ENCODE results near the gene PDE3A.

The PDE3A gene

DNA sequence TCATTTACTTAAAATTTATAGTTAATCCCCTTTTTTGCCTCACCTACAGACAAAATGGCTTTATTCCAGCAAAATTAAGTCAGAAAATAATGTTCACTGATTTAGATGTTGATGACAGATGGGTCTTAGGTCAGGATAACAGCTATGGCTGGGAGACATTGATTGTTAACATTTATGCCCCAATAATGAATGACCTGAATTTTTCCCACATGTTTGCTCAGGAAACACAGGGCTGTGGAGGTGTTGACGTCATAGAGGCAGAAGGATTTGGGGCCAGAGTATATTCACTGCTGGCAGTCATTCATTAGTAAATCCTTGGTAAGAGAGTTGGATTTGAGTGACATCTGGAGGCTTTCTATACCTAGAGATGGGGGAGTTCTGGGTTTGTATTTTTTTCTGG, 121.3 kb downstream of the PDE3A start:
- TF ChIP-seq, protein P1, sequence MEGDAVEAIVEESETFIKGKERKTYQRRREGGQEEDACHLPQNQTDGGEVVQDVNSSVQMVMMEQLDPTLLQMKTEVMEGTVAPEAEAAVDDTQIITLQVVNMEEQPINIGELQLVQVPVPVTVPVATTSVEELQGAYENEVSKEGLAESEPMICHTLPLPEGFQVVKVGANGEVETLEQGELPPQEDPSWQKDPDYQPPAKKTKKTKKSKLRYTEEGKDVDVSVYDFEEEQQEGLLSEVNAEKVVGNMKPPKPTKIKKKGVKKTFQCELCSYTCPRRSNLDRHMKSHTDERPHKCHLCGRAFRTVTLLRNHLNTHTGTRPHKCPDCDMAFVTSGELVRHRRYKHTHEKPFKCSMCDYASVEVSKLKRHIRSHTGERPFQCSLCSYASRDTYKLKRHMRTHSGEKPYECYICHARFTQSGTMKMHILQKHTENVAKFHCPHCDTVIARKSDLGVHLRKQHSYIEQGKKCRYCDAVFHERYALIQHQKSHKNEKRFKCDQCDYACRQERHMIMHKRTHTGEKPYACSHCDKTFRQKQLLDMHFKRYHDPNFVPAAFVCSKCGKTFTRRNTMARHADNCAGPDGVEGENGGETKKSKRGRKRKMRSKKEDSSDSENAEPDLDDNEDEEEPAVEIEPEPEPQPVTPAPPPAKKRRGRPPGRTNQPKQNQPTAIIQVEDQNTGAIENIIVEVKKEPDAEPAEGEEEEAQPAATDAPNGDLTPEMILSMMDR (IDR thresholded peaks at IDR 0.05; ENCODE audit: extremely low read depth, missing control alignments) = no peak
- DNase-seq (ENCODE audit: low spot score) = no peak

GRCh38 chr12:20490213-20490612, 121.9 kb downstream of the PDE3A start:
- TF ChIP-seq, protein P1 (IDR thresholded peaks at IDR 0.05; ENCODE audit: extremely low read depth, missing control alignments) = no peak
- DNase-seq (ENCODE audit: low spot score) = no peak

DNA sequence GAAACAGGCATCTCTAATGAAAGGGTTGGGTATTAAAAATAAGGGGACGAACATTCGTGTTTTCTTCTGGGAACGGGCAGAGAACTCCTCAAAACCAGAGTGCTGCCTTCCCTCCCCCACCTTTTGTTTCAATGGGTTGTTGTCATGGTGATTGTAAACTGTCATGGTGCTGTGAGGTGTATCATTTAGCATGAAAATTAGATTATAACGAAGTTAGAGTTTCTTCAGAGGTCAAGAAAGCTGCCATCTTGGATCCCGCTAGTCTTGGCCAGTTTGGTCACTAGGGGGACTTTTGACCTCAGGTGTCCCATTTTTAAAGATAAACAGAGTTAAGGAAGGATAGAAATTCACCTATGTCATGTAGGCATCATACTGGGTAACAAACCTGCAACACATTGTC, 123.0 kb downstream of the PDE3A start:
- TF ChIP-seq, protein P1 (IDR thresholded peaks at IDR 0.05; ENCODE audit: extremely low read depth, missing control alignments) = no peak
- DNase-seq (ENCODE audit: low spot score) = no peak

GRCh38 chr12:20492251-20492760, 124.0 kb downstream of the PDE3A start:
- peak; percentile 2 for DNase-seq (ENCODE audit: low spot score)
- TF ChIP-seq, protein P1 (IDR thresholded peaks at IDR 0.05; ENCODE audit: extremely low read depth, missing control alignments) = no peak

DNA sequence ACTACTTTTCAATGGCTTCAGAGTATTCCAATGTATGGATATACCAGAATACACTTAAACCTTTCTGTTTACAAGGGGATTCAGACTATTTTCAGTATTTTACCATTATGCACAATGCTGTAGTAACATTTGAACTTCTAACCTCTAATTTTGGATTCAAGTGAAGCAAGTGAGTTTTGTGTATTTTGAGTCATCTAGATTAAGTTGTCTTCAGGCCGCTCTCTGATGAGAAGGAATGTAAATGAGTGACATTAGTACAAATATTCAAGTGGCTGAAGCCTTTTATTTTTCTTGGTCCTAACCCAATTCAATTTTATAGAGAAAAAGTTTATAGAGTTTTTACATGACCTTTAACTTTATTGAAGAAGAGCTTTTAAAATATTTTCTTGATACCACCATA, 125.6 kb downstream of the PDE3A start:
- no peak for DNase-seq (ENCODE audit: low spot score)
- TF ChIP-seq, protein P1 (IDR thresholded peaks at IDR 0.05; ENCODE audit: extremely low read depth, missing control alignments) = no peak

- TF ChIP-seq, protein P1 (IDR thresholded peaks at IDR 0.05; ENCODE audit: extremely low read depth, missing control alignments) = no peak
- no peak for DNase-seq (ENCODE audit: low spot score)
These were observed 126.5 kb downstream of the PDE3A start for GRCh38 chr12:20494851-20495250.

DNA sequence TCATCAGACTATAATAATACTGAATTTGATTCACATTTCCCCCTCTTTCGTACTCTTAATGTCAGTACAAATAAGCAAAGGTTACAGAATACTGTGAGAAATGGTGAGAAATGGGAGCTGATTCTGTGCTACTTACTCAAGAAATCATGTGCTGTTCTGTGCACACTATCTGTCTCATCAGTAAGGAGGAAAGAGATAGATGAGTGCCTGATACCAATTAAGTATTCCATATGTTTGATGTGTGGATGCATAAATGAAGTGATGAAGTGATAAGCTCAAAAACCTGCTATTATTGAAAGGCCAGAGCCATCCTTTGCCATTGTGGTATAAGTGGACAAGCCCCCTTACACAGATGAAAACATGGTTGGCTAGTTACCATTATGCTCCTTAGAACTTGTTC, 127.7 kb downstream of the PDE3A start:
- DNase-seq (ENCODE audit: low spot score) = no peak

More for the DNA sequence above, 127.7 kb downstream of the PDE3A start:
- TF ChIP-seq, protein P1 (IDR thresholded peaks at IDR 0.05; ENCODE audit: extremely low read depth, missing control alignments) = no peak
